PFSK-1 (cell line): ENCODE results near the gene SHISA7.
A peak's percentile ranks its signal among the peaks of the same experiment; 100 is the strongest.

Experiments used
- FOXP2 ChIP-seq: optimal IDR thresholded peaks from 2 replicates; pipeline ENCODE3; 2011; ENCODE audit warnings: borderline replicate concordance, control low read depth, inconsistent platforms; ENCODE audit not compliant: insufficient read depth; ENCODE audit errors: extremely low read length, extremely low read depth
- POLR2AphosphoS5 ChIP-seq: IDR thresholded peaks from 2 replicates; pipeline ENCODE4 v1.6.1; 2012; ENCODE audit warnings: low read depth, mild to moderate bottlenecking, control low read depth, low read length, moderate library complexity
- REST ChIP-seq, 2 experiments: IDR thresholded peaks; 2 replicates each; pipeline versions ENCODE4 v1.6.1 to v1.8.0; 2011 to 2012; ENCODE audit warnings: low read depth in 2 of 2, low read length in 2 of 2, control low read depth in 1 of 2, inconsistent platforms in 1 of 2, mild to moderate bottlenecking in 1 of 2, moderate library complexity in 1 of 2; ENCODE audit not compliant: insufficient read depth in 1 of 2
- SIN3A ChIP-seq: IDR thresholded peaks from 2 replicates; pipeline ENCODE4 v1.6.1; 2012; ENCODE audit warnings: mild to moderate bottlenecking, low read length, moderate library complexity, borderline replicate concordance; ENCODE audit not compliant: insufficient read depth
- TAF1 ChIP-seq: IDR thresholded peaks from 2 replicates; pipeline ENCODE4 v1.6.1; 2012; ENCODE audit warnings: low read length, control low read depth, borderline replicate concordance; ENCODE audit not compliant: insufficient read depth

The SHISA7 gene

GRCh38 chr19:55441692-55442321, 1.3 kb downstream of the SHISA7 start:
- TF ChIP-seq REST (IDR thresholded peaks at IDR 0.05; ENCODE audit: insufficient read depth in 1 of 2, low read depth in 2 of 2, low read length in 2 of 2) = no peak
- TF ChIP-seq TAF1 = no peak

DNA sequence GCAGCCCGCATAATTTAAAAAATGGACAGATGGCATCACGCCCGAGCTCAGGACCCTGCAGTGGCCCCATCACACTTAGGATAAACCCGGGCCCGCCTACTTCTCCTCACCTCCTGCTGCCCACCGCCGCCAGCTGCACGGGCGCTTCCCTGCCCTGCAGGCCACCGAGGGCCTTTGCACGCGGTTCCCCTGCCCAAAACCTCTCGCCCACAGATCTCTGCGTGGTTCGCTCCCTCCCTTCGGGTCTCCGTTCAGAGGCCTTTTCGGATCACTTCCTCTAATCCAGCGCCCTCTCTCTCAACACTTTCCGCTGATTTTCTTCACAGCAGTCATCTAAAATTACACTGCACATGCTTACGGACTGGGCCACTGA, 1.8 kb downstream of the SHISA7 start:
- TF ChIP-seq SIN3A = no peak
- TF ChIP-seq FOXP2 = no peak
- no peak for TF ChIP-seq POLR2AphosphoS5
- TF ChIP-seq REST (IDR thresholded peaks at IDR 0.05; ENCODE audit: insufficient read depth in 1 of 2, low read depth in 2 of 2, low read length in 2 of 2) = no peak
- no peak for TF ChIP-seq TAF1

DNA sequence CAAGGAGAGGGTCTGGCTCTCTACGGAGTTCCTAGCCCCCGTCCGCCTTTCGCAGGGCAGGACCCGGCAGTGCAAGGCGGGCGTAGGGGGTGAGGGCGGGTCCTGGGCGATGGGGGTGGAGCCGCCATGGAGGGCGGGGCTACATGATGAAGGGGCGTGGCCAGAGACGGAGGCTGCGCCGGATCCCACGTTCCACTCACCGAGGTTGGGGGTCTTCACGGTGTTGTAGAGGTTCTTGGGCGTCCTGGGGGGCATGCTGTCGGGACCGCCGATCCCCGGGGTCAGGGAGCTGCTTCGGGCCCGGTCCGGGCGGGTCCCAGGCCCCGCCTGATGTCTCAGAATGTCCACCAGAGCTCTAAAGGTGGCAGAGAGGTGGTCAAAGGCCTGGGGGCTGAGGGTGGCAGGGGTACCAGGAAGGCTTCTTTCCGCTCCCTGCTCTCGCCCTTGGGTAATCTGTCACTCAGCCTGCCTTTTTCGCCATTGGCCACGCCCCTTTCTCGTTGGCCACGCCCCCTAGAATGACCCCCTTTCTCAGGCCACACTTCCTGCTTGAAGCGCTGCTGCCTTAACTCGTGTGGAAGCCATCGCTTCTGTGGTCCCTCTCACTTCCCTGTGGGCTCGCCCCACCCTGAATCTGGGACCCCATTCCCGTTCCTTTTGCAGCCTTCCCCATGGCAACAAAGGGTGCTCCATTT, 2.5 kb downstream of the SHISA7 start:
- TF ChIP-seq TAF1 (no peak), REST (IDR thresholded peaks at IDR 0.05; ENCODE audit: insufficient read depth in 1 of 2, low read depth in 2 of 2, low read length in 2 of 2) (0 out of 4 replicates have a peak, but pooled peaks of 1 of the 2 experiments have one; percentile 9), FOXP2 (no peak), SIN3A (no peak), POLR2AphosphoS5 (no peak)

DNA sequence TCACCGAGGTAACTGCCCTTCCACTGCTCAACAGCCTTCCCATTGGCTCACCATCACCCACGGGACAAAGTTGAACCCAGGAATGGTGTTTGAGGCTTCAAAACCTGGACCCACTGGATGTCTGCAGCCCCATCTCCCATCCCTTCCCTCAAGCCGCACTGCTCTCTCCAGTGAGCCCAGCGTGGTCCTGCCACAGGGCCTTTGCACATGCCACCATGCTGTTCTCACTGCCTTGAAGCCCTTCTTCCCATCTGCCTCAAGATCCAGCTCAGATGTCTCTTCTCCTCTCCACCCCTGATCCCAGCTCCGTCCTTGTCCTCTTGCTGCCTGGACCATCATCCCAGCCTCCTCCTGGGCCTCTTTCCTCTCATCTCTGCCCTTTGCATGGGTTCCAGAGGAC, 4.0 kb downstream of the SHISA7 start:
- TF ChIP-seq POLR2AphosphoS5 = no peak
- TF ChIP-seq SIN3A = no peak
- TF ChIP-seq TAF1 = no peak
- no peak for TF ChIP-seq FOXP2
- TF ChIP-seq REST (IDR thresholded peaks at IDR 0.05; ENCODE audit: insufficient read depth in 1 of 2, low read depth in 2 of 2, low read length in 2 of 2) = 0 out of 4 replicates have a peak, but pooled peaks of 1 of the 2 experiments have one; percentile 15

- TF ChIP-seq FOXP2 (peak; percentile 42), TAF1 (no peak), POLR2AphosphoS5 (no peak), SIN3A (peak; percentile 51; the same call in 1 of the 2 replicates), REST (IDR thresholded peaks at IDR 0.05; ENCODE audit: insufficient read depth in 1 of 2, low read depth in 2 of 2, low read length in 2 of 2) (peak; percentile 100)
These were observed 5.7 kb downstream of the SHISA7 start for GRCh38 chr19:55437410-55437809.
